Activated CD4-positive, CD25-positive, alpha-beta regulatory T cell (primary cell): Measurements from ENCODE around the gene URM1.

ENCODE experiments used
- DNase-seq, 4 experiments: peaks; one replicate each; lab custom pipeline; 2025; lab: John Stamatoyannopoulos, UW

Gene URM1

DNA sequence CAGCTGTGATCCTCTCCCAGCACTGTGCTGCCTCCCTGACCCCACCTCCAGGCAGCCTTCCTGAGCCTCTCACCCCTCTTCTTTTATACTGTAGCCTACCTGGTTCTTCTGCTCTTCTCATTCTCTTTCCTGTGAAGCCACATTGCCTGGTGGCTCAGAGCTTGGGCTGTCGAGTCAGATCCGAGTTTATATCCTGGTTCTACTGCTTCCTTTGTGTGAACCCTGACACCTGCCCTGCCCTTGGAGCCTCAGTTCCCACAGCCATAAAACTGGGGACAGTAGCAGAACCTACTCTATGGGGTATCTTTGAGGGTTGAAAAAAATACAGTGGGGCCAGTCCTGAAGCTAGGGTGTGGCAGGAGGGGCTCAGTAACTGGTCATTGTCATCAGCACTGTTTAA is 22.0 kb upstream of the URM1 start:
- DNase-seq = no peak

DNA sequence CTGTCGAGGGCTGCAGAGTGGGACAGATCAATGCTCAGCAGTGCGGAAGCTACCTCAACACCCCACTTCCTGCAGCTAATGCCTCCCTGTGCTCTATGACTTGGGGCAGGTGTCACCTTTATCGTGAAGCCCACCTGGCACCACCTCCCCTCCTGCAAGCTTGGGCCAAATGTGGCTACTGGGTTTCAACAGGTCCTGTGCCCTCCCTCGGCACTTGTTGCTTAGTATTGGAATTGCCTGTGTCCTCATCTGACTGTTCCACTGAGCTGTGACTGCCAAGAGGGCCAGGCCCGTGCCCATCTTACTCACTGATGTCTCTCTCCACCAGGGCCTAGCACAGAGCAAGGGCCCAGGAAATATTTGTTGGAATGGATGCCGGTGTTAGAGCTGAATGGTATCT is 21.4 kb upstream of the URM1 start:
- no peak for DNase-seq

DNA sequence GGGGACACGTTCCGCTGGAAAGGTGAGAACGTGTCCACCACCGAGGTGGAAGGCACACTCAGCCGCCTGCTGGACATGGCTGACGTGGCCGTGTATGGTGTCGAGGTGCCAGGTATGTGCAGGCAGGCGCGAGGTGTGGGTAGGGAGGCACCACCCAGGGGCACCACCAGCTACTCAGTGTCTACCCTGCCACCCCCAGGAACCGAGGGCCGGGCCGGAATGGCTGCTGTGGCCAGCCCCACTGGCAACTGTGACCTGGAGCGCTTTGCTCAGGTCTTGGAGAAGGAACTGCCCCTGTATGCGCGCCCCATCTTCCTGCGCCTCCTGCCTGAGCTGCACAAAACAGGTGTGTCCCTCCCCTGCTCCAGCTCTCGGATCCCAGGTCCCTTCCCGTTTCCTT is 15.7 kb upstream of the URM1 start:
- no peak for DNase-seq

DNA sequence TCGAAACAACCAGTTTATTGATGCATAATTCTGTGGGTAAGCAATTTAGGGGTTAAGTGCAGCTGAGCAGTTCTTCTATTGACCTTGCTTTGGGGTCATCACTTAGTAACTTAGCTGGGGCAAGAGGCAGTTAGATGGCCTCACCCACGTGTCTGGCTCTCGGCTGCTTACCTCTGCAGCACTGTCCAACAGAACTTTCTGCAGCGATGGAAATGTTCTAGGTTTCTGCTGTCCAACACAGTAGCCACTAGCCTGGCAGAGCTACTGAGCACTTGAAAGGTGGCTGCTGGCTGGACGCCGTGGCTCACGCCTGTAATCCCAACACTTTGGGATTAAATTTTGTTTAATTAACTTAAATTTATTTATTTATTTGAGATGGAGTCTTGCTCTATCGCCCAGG is 13.1 kb upstream of the URM1 start:
- DNase-seq = no peak

DNA sequence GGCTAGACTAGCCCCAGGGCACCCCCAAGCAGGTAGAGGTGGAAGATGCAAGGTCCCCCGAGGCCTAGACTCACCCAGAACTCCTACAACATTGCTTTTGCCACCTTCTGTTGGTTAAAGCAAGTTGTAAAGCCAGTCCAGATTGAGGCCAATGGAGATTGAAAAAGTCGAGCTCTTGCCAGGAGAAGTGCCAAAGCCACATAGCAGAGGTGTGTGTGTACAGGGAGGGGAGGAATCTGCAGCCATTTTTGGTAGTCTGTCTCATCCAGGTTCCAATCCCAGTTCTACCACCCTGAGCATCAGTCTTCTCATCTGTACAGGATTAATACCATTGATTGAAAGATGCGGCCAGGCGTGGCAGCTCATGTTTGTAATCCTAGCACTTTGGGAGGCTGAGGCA is 12.3 kb upstream of the URM1 start:
- DNase-seq = no peak

DNA sequence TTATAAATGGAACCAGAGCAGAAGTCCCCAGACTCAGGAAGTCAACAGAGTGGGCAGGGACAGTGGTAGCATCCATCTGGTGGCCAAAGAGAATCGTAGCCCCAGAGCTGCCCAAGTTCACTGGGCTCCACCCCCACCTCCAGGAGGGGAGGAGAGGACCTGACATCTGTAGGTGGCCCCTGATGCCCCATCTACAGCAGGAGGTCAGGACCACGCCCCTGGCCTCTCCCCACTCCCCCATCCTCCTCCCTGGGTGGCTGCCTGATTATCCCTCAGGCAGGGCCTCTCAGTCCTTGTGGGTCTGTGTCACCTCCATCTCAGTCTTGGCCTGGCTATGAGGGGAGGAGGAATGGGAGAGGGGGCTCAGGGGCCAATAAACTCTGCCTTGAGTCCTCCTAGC is 10.3 kb upstream of the URM1 start:
- DNase-seq = no peak

DNA sequence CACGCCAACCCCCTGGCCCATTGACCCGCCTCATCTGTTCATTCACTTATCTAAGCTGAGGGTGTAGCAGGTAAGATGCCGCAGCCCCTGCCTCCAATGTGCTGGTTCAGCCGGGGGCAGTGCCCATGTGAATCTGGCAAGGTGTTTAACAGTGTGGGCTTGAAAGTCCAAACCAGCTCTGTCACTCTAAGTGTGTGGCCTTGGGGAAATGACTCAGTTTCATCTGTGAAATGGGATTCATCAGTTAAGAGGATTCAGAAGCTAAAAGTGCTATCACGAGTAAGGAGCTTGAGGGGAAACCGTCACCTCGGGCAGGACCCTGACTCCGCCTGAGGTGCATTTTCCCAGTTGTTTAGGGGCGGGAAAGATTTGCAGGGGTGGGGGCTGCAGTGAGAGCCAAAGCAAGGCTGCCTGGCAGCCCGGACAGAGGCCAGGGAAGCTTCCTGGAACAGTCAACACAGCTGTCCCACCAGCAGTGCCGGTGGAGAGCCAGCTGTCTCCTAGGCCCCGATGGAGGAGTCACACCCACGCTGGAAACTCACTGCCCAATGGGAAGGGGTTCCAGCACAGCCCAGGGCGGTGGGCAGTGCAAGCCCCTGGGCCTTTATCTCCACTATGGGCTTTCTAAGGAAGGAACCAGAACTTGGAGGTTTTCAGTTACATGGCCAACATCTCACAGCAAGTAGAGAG is 9.7 kb upstream of the URM1 start:
- DNase-seq = no peak

DNA sequence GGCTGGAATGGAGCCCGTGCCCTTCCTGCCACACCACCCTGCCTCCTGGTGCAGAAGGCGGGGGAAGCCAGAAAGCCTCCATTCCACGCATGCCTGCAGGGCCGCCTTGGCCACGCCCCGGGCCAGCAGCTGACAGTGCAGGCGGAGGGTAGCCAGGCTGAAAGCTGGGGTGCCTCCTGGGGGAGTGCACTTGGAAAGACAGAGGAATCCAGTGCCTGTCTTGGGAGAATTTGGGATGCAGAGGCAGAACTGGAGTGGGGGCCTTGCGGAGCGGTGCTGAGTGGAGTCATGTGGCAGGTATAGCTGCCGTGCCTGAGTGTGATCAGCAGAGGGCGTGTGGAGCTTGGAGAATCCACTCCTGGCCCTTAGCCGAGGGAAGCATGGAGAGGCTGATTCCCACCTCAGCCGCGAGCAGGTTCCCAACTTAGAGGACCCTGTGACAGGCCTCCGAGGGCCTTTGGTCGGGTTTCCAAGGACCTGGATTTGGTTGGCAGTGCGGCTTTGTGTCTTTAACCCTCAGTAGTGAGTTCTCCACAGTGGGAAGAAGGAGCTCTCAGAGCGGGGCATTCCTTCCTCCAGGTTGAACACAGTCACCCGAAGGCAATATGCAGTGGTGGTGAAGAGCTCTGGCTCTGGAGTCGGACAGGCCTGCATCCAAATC is 9.1 kb upstream of the URM1 start:
- DNase-seq = peak; percentile 30 to 43 (median 35)

DNA sequence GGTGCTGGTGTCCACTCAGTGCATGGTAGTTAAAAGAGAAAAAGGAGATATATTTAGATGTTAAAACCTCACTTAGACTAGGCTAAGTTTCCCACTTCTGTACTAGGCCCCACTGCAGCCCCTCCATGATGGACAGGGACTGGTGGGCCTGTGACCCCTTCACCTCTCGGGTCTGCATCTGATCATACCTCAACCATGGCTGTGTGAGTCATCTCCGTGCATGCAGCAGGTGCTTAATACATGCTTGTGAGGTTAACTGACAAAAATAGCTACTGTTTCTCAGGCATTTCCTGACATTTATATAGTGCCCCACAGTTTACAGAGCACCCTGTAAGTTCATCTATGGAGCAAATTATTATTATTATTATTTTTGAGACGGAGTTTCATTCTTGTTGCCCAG is 8.4 kb upstream of the URM1 start:
- no peak for DNase-seq

DNA sequence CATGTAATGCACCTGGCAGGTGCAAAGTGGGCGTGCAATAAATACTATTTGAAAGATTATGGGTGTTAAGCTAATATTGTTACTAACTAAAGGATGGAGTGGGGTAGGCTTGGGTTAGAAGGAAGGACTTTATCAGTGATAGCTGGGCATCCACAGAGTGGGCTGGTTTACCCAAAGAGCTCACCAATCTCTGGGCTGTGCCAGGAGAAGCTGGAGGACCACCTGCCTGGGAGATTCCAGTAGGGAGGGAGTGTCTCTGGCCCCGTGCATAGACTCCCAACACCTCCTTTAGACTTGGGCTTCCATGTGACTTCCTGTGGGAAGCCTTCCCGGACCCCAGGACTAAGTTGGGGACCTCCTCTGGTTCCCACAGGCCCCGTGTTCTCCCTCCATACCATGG is 5.6 kb upstream of the URM1 start:
- DNase-seq = no peak

DNA sequence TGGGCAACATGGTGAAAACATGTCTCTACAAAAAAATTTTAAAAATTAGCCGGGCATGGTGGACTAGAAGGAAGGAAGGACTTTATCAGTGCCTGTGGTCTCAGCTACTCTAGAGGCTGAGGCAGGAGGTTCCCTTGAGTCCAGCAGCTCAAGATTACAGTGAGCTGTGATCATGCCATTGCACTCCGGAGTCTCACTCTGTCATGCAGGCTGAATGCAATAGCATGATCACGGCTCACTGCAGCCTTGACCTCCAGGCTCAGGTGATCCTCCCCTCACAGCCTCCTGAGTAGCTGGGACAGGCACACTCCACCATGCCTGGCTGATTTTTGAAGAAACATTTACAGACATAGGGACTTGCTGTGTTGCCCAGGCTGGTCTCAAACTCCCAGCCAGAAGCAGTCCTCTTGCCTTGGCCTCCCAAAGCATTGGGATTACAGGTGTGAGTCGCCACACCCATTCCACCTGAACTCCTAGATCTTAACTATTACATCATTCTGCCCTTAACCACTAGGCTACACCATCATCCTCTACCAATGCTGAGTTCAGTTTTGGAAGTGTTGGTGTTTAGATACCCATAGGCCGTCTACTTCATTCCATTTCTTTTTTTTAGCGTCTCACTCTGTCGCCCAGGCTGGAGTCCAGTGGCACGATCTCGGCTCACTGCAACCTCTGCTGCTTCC is 2.0 kb upstream of the URM1 start:
- no peak for DNase-seq

DNA sequence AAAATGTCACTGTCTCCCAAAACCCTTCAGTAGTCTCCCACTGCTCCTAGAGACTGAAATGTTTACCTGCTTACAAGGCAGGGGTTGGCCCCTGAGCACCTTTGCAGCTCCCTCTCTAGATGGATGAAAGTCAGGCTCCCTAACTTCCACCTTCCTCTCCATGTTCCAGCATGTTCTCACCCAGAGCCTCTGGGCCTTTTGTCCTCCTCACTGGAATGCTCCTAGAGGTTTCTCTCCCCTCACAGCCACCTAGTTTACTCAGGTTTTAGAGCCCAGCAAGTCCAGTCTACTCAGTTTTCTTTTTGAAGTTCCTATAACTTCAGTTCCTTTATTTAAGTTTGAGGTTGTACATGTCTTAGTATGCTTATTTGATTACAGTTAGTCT is 815 bp upstream of the URM1 start:
- DNase-seq = no peak

DNA sequence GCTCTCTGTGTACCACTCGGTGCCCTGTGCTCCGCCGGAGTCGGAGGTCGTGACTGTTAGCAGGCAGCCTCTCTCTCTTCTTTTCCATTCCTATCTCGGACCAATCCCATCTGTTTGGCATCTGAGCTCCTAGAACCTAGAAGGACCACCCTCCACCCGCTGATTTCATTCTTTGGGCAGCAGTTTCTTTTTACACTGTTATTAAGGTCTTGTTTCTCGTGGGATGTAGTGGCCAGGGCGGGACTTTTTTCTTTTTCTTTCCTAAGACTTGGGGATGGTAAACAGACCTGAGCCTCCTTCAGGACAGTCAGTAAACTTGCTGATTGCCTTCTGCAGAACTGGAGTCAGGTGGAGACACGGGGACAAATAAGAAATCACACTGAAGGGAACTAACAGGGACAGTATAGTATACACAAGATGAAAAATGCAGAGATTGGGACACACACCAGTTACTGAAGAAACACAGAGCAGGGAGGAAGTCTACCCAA is 500 bp downstream of the URM1 start:
- DNase-seq = no peak

DNA sequence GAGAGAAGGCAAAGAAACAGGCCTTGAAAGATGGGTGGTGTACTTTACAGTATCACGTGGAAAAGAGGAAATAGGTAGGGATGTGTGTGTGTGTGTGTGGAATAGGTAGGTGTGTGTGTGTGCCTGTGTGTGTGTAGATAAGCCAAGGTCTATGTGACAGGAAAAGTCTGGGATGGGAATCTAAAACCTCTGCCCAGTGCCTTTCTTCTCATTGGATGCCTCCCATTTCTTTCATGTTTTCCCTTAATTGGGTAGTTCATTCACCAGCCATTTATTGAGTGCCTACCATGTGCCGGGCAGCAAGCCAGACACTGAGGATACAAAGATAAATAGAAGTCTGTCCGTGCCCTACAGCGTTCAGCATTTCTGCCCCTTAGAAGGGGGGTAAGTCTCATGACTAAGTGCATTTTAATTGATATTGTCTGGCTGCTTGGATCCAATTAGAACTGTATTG is 1.0 kb downstream of the URM1 start:
- no peak for DNase-seq

DNA sequence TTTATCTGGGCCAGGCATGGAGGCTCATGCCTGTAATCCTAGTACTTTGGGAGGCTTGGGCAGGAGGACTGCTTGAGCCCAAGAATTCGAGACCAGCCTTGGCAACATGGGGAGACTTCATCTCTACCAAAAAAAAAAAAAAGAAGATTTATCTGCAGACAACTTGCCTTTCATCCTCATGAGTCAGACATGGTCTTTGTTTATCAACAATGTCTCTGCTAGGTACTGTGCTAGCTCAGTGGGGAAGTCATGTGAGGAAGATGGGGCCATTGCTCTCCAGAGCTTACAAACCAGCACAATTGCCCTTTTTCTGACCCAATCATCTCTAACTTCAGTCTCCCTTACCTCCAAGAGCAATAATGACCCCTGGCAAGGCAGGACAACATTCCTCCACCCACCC is 1.6 kb downstream of the URM1 start:
- no peak for DNase-seq

DNA sequence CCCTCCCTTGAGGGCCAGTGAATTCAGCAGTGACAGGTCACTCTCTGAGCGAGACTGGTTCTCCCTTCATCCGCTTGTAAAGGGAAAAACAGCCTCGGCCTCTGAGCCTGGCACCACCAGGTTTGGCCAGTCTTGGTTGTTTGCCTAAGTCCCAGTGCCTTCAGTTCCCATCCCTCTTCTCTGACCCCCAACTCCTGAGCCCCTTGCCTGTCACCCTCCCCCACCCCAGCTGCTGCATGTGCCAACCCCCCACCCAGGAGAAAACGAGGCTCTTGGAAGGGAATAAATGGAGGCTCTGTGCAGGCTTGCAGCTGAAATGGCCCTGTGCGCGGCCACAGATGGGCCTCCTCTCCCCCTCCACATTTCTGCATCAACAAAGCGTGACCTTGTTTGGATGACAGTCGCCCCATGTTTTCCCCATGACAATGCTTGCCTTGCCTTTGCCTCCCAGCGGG is 3.1 kb downstream of the URM1 start:
- no peak for DNase-seq

DNA sequence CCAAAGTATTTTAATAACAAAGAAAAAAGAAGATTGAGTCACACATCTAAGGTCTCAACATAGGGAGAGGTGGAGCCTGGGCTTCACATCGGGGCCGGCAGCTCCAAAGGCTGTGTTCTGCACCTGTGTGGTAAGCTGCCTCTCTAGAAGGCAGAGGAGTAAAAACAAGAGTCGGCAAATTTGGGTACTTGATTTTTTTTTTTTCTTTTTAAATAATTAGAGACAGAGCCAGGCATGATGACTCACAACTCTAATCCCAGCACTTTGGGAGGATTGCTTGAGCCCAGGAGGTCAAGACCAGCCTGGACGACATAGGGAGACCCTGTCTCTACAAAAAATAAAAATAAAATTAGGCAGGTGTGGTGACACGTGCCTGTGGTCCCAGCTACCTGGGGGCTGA is 4.7 kb downstream of the URM1 start:
- DNase-seq = no peak

DNA sequence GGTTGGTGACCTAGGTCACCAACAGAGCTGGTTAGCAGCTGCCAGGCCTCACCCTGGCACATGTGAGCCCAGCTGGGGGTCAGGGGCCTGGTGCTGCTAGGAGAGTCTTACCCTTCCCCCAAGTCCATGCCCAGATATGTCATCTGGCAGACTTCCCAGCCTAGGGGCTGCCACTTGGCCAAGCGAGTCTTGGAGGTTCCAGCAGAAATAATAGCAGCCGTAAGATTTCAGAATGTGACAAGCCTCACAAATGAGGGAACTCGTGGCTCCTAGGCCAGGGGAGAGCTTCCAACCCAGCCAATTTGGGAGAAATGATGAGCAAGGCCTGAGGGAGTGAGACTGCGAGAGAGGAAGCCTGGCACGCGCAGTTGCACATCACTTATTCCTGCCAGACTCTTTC is 11.1 kb downstream of the URM1 start:
- DNase-seq = no peak

DNA sequence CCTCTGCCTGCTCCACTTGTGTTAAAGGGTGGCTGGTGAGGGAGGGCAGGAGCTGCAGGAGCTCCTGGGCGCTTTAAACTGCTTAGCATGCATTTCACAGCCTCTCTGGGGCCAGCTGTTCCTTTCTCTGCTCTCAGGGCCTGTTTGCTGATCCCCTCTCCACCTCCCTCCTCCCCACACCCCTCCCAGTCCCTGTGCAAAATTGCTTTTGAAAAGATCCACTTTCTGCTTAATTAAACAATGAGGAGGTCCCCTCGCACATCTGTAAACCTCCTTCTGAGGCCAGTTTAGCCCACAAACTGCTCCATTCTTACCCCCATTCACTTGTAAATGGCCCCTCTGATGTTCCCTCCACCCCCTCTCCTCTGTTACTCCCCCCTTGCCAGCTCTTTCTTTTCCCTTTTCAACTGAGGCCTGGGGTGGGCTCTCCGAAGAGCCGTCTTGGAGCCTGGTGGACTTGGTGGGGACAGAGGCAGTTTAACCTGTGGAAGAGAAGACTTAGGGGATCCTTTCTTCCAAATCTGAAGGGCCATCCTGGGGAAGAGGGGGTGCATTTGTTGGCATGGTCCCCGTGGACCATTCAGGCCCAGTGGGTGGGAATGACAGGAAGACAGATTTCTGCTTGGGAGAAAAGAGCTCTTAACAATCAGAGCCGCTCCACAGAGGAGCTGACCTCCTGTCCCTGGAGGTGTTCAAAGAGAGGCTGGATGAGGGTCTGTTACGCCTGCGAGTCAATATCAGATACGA is 12.0 kb downstream of the URM1 start:
- no peak for DNase-seq

DNA sequence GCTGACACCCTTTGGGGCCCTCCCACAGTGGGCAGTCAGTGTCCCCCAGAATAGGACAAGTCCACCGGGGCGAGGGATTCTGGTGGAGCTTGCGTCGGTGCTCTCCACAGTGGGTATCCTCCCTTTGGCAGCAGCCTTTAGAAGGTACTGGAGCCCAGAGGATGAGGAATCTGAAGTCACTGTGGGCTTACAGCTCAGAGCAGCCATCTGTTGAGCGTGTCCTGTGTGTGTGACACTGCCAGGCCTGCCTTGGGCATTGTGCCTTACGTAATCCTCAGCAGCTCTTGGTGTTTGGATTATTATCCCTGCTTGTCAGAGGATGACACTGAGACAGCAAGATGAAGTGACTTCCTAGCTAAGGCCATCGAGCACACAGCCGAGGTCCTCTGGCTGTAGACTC is 12.6 kb downstream of the URM1 start:
- DNase-seq = no peak

DNA sequence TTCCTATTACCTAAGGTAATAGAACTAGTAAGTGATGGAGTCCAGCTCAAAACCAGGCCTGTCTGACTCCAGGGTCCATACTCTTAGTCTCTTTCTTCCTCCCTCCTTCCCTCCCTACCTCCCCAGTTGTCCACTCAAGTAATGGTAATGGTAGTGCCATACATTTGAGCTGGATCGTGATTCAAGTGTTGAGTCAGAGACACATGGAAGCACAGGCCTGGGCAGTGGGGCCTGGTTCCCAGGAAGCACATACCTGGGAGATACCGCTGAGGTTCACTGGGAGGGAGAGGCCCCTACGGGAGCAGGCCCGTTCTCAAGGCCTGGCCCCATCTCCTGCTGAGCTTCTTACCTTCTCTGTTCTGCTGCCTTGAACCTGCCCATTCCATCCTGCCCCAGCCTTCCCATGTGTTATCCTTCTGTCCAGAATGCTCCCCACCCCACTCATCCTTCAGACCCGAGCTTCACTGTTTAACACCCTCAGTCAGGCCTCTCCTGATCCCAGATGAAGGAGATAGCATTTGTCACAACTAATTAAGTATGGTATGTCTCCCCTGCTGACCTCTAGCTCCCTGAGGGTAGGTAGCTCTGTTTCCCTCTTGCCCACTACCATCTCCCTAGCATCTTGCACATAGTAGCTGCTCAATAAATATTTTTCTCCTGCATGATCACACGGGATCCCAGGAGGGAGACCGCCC is 13.8 kb downstream of the URM1 start:
- no peak for DNase-seq
